Stimulated activated effector memory CD8-positive, alpha-beta T cell treated with anti-CD3 and anti-CD28 coated beads, Interleukin-12 subunit alpha, Interleukin-12 subunit beta, amount 100 ng/mL, for 72 hours (primary cell): Measurements from ENCODE around the gene MAGI2.

Experiments used
- ATAC-seq: fragments of 150-1000 bp; cut with Tn5 transposase; 2 replicates; pipeline ENCODE4 v1.10.0; 2021
- DNase-seq, 2 donors: peaks; one replicate each; pipeline ENCODE4 v3.0.0; 2021 to 2022; ENCODE audit warnings: low spot score in 2 of 2
- H3K27ac Mint-ChIP-seq: one replicate; pipeline ENCODE4 v1.8.0; 2022; ENCODE audit warnings: mild to moderate bottlenecking, mixed read lengths
- H3K36me3 Mint-ChIP-seq: one replicate; pipeline ENCODE4 v1.8.0; 2022; ENCODE audit warnings: mild to moderate bottlenecking, mixed read lengths
- H3K4me1 Mint-ChIP-seq: one replicate; pipeline ENCODE4 v1.8.0; 2022; ENCODE audit warnings: mixed read lengths
- H3K4me3 Mint-ChIP-seq: one replicate; pipeline ENCODE4 v1.8.0; 2022; ENCODE audit warnings: mild to moderate bottlenecking, mixed read lengths
- H3K9me3 Mint-ChIP-seq: one replicate; pipeline ENCODE4 v1.8.0; 2022; ENCODE audit warnings: mixed read lengths

Gene MAGI2

DNA sequence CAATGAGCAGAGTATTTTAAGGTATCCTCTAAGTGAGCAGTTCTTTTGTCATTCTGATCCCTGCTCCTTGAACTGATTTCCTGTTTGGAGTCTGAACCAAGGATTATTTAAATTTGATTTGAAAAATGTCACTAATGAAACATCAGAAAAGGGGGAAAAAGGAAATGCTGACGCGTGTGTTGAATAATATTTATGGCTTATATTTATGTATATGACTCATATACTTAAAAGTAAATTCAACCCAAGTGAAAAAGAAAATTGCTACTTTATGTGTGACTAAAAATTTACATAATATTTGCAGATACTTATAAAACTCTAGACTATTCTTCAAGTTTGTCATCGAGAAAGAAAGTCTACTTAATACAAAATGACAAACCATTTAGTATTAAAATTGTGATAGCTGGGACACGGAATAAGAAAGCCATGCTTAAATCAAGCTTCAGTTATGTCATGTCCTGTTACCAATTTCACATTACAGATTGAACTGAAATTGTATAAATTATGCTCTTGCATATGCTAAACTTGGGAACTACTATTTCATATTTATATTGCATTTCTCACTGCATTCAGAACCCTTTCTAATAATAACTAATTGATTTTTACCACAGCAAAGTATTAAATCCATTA, 649.9 kb downstream of the MAGI2 start:
- no peaks in the 10 kb centered on the region for H3K4me1 Mint-ChIP-seq
- ATAC-seq (no peak), DNase-seq (no peak)
- H3K9me3 Mint-ChIP-seq = peaks cover 4% of the 10 kb centered on the region
- no peaks in the 10 kb centered on the region for H3K36me3 Mint-ChIP-seq
- no peak overlapping the region for H3K27ac Mint-ChIP-seq
- no peak overlapping the region for H3K4me3 Mint-ChIP-seq

DNA sequence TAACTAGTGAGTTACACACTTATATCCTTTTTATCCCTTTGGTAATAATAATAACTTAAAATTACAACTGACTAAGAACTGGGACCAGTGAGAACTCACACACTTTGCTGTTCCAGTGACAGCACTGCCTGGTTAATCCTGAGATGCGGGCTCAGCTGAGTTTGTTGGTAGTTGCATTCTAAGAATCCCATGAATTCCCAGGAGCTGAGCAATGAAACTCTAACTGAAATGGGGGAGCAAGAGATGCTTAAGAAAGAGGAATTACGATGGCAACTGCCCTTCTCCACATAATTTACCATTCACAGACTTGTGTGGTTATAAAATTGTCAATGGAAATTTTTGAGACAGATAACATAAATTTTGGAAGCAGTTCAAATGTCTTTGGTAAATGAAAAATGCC, 659.4 kb downstream of the MAGI2 start:
- ATAC-seq = no peak
- H3K4me3 Mint-ChIP-seq = no peak overlapping the region

DNA sequence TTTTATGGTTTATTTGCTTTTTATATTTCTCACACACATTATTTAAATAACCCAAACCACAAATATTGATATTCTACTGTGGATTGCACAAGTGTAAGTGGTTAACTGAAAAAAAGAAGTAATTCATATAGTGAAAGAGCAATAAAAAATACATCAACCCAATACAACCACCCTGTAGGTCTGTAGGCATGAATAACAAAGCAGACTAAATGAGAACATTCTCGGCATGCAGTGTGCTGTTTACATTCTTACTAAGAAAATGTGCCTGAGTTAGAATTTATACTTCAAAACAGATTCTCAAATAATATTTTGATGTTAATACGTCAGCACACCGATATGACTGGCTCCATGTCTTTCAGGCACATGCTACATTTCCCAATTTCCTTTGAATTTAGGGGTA, 660.8 kb downstream of the MAGI2 start:
- Mint-ChIP-seq H3K4me3 (no peak overlapping the region), H3K36me3 (no peaks in the 10 kb centered on the region), H3K4me1 (no peaks in the 10 kb centered on the region), H3K27ac (no peak overlapping the region), H3K9me3 (peaks cover 5% of the 10 kb centered on the region)
- ATAC-seq = no peak
- DNase-seq = no peak

More for the DNA sequence above, 659.4 kb downstream of the MAGI2 start:
- peaks cover 5% of the 10 kb centered on the region for H3K9me3 Mint-ChIP-seq
- no peaks in the 10 kb centered on the region for H3K36me3 Mint-ChIP-seq
- DNase-seq = no peak
- H3K4me1 Mint-ChIP-seq = no peaks in the 10 kb centered on the region
- no peak overlapping the region for H3K27ac Mint-ChIP-seq

DNA sequence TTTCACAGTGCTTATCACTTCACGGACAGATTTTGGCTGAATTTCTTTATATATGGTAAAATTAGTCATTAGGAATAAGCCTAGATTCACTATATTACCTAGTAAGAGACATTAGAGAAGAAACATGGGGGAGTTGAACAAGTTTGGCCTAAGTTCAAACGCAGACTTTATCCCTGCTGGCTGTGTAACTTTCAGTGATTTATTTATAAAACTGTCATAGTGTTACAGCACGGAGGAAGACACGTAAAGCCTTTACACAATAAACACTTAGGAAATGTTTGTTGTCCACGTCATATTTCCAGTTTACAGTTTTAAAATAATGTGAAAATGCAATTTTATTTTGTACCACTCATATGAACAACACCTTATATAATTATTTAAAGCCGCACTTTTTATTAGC, 661.5 kb downstream of the MAGI2 start:
- H3K27ac Mint-ChIP-seq = no peak overlapping the region

DNA sequence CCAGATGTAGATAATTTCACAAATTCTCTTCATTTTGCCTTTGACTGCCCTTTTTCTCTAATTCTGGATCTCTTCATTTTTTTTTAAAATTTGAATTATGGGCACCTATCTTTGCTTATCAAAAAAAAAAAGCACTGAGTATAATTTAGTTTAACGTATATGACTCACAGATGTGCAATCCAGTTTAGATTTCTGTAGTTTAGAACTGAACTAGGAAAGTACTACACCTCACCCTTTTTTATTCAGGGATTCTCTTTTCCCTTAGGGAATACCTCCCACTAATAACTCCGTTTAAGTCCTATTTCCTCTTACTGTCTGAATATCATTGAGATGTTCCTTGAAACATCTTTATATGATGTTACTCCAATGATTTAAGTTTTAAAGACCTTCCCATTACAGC, 665.0 kb downstream of the MAGI2 start:
- ATAC-seq = no peak
- no peak overlapping the region for H3K4me3 Mint-ChIP-seq
- H3K27ac Mint-ChIP-seq = no peak overlapping the region
- DNase-seq = no peak
- no peaks in the 10 kb centered on the region for H3K36me3 Mint-ChIP-seq
- H3K9me3 Mint-ChIP-seq = peaks cover 17% of the 10 kb centered on the region
- no peaks in the 10 kb centered on the region for H3K4me1 Mint-ChIP-seq

More for the DNA sequence above, 661.5 kb downstream of the MAGI2 start:
- no peak for DNase-seq
- H3K4me3 Mint-ChIP-seq = no peak overlapping the region
- ATAC-seq = no peak
- H3K4me1 Mint-ChIP-seq = no peaks in the 10 kb centered on the region
- no peaks in the 10 kb centered on the region for H3K36me3 Mint-ChIP-seq
- peaks cover 5% of the 10 kb centered on the region for H3K9me3 Mint-ChIP-seq

DNA sequence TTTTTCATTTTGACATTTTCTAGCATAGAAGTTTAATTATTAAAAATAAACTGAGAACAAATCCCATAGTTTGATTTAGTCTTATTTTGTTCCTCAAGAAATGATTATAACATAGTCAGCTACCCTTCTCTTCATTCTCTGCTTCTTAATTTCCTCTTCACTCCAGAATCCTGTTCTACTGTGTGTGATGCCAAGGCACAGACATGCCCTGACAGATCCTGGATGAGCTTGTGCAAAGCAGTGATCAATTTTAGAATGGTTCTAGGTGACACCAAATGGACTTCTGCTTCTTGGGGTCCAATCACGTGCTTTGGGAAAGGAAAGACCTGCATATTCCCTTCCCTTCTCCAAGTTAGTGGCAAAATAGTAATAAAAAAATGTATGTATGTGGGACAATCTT, 665.6 kb downstream of the MAGI2 start:
- Mint-ChIP-seq H3K36me3 (no peaks in the 10 kb centered on the region), H3K4me1 (no peaks in the 10 kb centered on the region), H3K9me3 (peaks cover 17% of the 10 kb centered on the region), H3K4me3 (no peak overlapping the region), H3K27ac (no peak overlapping the region)
- no peak for ATAC-seq
- no peak for DNase-seq

DNA sequence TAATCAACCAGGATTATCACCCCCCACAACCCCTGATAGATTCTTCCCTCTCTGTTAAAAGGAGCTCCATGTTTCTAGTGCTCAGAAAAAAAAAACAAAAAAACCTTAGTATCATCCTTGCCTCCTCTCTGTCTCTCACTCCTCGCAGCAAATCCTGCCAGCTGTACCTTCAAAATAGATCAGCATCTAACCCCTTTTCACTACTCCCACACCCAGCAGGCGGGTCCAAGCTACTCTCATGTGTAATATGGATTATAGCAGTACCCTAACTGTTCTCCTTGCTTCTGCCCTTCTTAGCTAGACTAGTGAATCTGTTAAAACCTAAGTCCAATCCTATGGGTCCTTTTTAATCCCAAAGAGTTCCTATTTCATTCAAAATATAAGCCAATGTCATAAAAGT, 667.4 kb downstream of the MAGI2 start:
- ATAC-seq (no peak), DNase-seq (no peak)
- Mint-ChIP-seq H3K36me3 (no peaks in the 10 kb centered on the region), H3K4me3 (no peak overlapping the region), H3K27ac (no peak overlapping the region), H3K9me3 (peaks cover 23% of the 10 kb centered on the region), H3K4me1 (no peaks in the 10 kb centered on the region)

- Mint-ChIP-seq H3K4me3 (no peak overlapping the region), H3K36me3 (no peaks in the 10 kb centered on the region), H3K9me3 (peaks cover 26% of the 10 kb centered on the region), H3K27ac (no peak overlapping the region), H3K4me1 (no peaks in the 10 kb centered on the region)
- DNase-seq (no peak), ATAC-seq (no peak)
Measured at GRCh38 chr7:78783179-78783962, 670.1 kb downstream of the MAGI2 start.

- H3K9me3 Mint-ChIP-seq = peaks cover 17% of the 10 kb centered on the region
- no peaks in the 10 kb centered on the region for H3K36me3 Mint-ChIP-seq
- no peaks in the 10 kb centered on the region for H3K4me1 Mint-ChIP-seq
- DNase-seq (no peak), ATAC-seq (no peak)
- no peak overlapping the region for H3K27ac Mint-ChIP-seq
- H3K4me3 Mint-ChIP-seq = no peak overlapping the region
Measured at GRCh38 chr7:78780560-78780959, 672.9 kb downstream of the MAGI2 start.

GRCh38 chr7:78779788-78780187, 673.7 kb downstream of the MAGI2 start:
- no peak for DNase-seq
- no peak overlapping the region for H3K27ac Mint-ChIP-seq
- peaks cover 16% of the 10 kb centered on the region for H3K9me3 Mint-ChIP-seq
- H3K36me3 Mint-ChIP-seq = no peaks in the 10 kb centered on the region
- H3K4me1 Mint-ChIP-seq = no peaks in the 10 kb centered on the region
- H3K4me3 Mint-ChIP-seq = no peak overlapping the region
- ATAC-seq = no peak

GRCh38 chr7:78777829-78778228, 675.6 kb downstream of the MAGI2 start:
- Mint-ChIP-seq H3K4me1 (no peaks in the 10 kb centered on the region), H3K36me3 (no peaks in the 10 kb centered on the region), H3K9me3 (peaks cover 12% of the 10 kb centered on the region), H3K27ac (no peak overlapping the region), H3K4me3 (no peak overlapping the region)
- ATAC-seq (no peak), DNase-seq (no peak)

GRCh38 chr7:78770422-78771410, 682.8 kb downstream of the MAGI2 start:
- Mint-ChIP-seq H3K9me3 (peaks cover 2% of the 10 kb centered on the region), H3K4me3 (no peak overlapping the region), H3K4me1 (no peaks in the 10 kb centered on the region), H3K27ac (no peak overlapping the region), H3K36me3 (no peaks in the 10 kb centered on the region)
- ATAC-seq = no peak
- no peak for DNase-seq

DNA sequence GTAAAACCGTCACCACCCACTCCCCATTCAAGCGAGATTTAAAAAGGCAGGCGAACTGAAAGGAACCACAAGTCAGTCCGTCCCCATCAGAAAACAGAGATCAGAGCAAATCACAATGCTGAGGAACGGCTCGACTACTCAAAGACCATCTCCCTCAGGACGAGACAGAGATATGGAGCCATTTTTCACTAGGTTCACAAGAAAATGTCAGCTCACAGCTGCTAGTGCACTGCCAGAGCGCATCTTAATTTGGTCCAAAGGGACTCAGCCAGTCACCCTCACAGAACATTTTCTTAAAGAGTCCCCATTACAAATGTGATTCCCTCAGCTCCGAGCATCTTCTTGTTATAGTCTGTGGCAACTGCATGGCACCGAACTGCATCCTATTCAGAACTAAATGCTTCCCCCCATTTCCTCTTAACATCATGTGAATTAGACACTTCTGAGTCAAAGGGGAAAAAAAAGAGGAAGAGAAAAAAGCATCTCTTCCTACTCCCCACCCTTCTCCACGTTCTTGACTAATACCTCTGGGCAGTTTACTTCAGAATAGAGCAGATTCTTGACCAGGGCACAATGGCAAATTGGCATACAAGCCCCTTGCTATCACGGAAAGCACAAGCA, 683.9 kb downstream of the MAGI2 start:
- Mint-ChIP-seq H3K4me1 (no peaks in the 10 kb centered on the region), H3K27ac (no peak overlapping the region), H3K4me3 (no peak overlapping the region), H3K9me3 (peaks cover 2% of the 10 kb centered on the region), H3K36me3 (no peaks in the 10 kb centered on the region)
- ATAC-seq = no peak
- no peak for DNase-seq

- DNase-seq (no peak), ATAC-seq (no peak)
- Mint-ChIP-seq H3K4me1 (no peaks in the 10 kb centered on the region), H3K4me3 (no peak overlapping the region), H3K9me3 (peaks cover 4% of the 10 kb centered on the region), H3K27ac (no peak overlapping the region), H3K36me3 (no peaks in the 10 kb centered on the region)
Measured at GRCh38 chr7:78768859-78769258, 684.6 kb downstream of the MAGI2 start.
